GM19035 (cell line): ENCODE results near the gene FRMD4B.

Experiments
- ATAC-seq: cut with Tn5 transposase; IDR thresholded peaks from one replicate; pipeline ENCODE4 v1.9.1; 2021; ENCODE audit not compliant: unreplicated experiment

FRMD4B gene

GRCh38 chr3:69406163-69406562 is 20.3 kb upstream of the FRMD4B start:
- ATAC-seq: no peak

GRCh38 chr3:69405067-69405466 is 19.2 kb upstream of the FRMD4B start:
- ATAC-seq: no peak

- no peak for ATAC-seq
These were observed 17.6 kb upstream of the FRMD4B start for GRCh38 chr3:69403454-69403853.

- no peak for ATAC-seq
These were observed 14.8 kb upstream of the FRMD4B start for GRCh38 chr3:69400683-69401082.

- ATAC-seq: no peak
These were observed 7.0 kb upstream of the FRMD4B start for GRCh38 chr3:69392850-69393249.

- ATAC-seq: no peak
These were observed 6.5 kb upstream of the FRMD4B start for GRCh38 chr3:69392415-69392814.

GRCh38 chr3:69391554-69391953 is 5.7 kb upstream of the FRMD4B start:
- no peak for ATAC-seq

- ATAC-seq: no peak
These were observed 4.9 kb upstream of the FRMD4B start for GRCh38 chr3:69390771-69391170.

GRCh38 chr3:69389520-69390248 is 3.8 kb upstream of the FRMD4B start:
- ATAC-seq: no peak

GRCh38 chr3:69388241-69388640 is 2.4 kb upstream of the FRMD4B start:
- ATAC-seq: no peak

GRCh38 chr3:69386556-69387385 is 883 bp upstream of the FRMD4B start:
- no peak for ATAC-seq

GRCh38 chr3:69385123-69385722 is 665 bp downstream of the FRMD4B start:
- no peak for ATAC-seq

- ATAC-seq: no peak
These were observed 1.6 kb downstream of the FRMD4B start for GRCh38 chr3:69384326-69384725.

- no peak for ATAC-seq
These were observed 6.2 kb downstream of the FRMD4B start for GRCh38 chr3:69379661-69380060.

- no peak for ATAC-seq
These were observed 7.6 kb downstream of the FRMD4B start for GRCh38 chr3:69378112-69378802.

GRCh38 chr3:69377262-69377661 is 8.6 kb downstream of the FRMD4B start:
- ATAC-seq: no peak

- ATAC-seq: no peak
These were observed 9.2 kb downstream of the FRMD4B start for GRCh38 chr3:69376731-69377130.

GRCh38 chr3:69371816-69372215 is 14.1 kb downstream of the FRMD4B start:
- no peak for ATAC-seq

GRCh38 chr3:69370901-69371301 is 15.0 kb downstream of the FRMD4B start:
- ATAC-seq: no peak

- no peak for ATAC-seq
These were observed 15.6 kb downstream of the FRMD4B start for GRCh38 chr3:69370156-69370883.
